ENCODE measurements around the gene CAMSAP3.

Gene CAMSAP3

GRCh38 chr19:7645163-7645562 is 49.5 kb downstream of the CAMSAP3 start:
- Histone ChIP-seq H3K4me1 (ENCODE audit: control insufficient read depth in 1 of 2, insufficient read depth in 1 of 2, low read depth in 1 of 2, low read length in 1 of 2) (peaks cover 41 to 43% of the 10 kb centered on the region in 2 experiments), H3K36me3 (peaks cover 80% of the 10 kb centered on the region)
- TF ChIP-seq, protein P1, sequence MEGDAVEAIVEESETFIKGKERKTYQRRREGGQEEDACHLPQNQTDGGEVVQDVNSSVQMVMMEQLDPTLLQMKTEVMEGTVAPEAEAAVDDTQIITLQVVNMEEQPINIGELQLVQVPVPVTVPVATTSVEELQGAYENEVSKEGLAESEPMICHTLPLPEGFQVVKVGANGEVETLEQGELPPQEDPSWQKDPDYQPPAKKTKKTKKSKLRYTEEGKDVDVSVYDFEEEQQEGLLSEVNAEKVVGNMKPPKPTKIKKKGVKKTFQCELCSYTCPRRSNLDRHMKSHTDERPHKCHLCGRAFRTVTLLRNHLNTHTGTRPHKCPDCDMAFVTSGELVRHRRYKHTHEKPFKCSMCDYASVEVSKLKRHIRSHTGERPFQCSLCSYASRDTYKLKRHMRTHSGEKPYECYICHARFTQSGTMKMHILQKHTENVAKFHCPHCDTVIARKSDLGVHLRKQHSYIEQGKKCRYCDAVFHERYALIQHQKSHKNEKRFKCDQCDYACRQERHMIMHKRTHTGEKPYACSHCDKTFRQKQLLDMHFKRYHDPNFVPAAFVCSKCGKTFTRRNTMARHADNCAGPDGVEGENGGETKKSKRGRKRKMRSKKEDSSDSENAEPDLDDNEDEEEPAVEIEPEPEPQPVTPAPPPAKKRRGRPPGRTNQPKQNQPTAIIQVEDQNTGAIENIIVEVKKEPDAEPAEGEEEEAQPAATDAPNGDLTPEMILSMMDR (IDR thresholded peaks at IDR 0.05): no peak

GRCh38 chr19:7645656-7646425 is 50.2 kb downstream of the CAMSAP3 start:
- Histone ChIP-seq H3K4me3 (ENCODE audit: low read depth in 1 of 2, low read length in 1 of 2) (peak overlapping the region; percentile 28 to 51), H3K27ac (peak overlapping the region; percentile 78), H3K4me1 (ENCODE audit: control insufficient read depth in 1 of 2, insufficient read depth in 1 of 2, low read depth in 1 of 2, low read length in 1 of 2) (peaks cover 36 to 37% of the 10 kb centered on the region in 2 experiments), H3K36me3 (peaks cover 74% of the 10 kb centered on the region), H3K27me3 (no peaks in the 10 kb centered on the region), H3K9me3 (no peaks in the 10 kb centered on the region)
- TF ChIP-seq, protein P1 (IDR thresholded peaks at IDR 0.05): no peak

More at GRCh38 chr19:7645163-7645562, 49.5 kb downstream of the CAMSAP3 start:
- H3K27me3 ChIP-seq: no peaks in the 10 kb centered on the region
- H3K4me3 ChIP-seq (ENCODE audit: low read depth in 1 of 2, low read length in 1 of 2): peak overlapping the region; percentile 28 to 51
- peak overlapping the region; percentile 78 for H3K27ac ChIP-seq
- H3K9me3 ChIP-seq: no peaks in the 10 kb centered on the region

DNA sequence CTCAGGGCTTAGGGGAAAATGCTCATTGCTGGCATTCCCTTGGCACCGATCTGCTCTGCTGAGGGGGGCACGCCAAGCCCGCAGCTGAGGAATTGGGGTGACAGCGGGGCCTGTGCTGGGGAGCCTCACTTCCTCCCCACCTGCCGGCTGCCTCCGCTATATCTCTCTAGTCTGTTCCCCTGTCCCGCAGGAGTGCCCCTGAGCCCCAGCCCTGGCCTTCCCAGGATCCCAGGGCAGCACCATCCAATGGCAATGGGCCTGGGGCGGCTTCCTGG is 50.7 kb downstream of the CAMSAP3 start:
- no peaks in the 10 kb centered on the region for H3K9me3 ChIP-seq
- peaks cover 36% of the 10 kb centered on the region in 2 experiments for H3K4me1 ChIP-seq (ENCODE audit: control insufficient read depth in 1 of 2, insufficient read depth in 1 of 2, low read depth in 1 of 2, low read length in 1 of 2)
- H3K4me3 ChIP-seq (ENCODE audit: low read depth in 1 of 2, low read length in 1 of 2): peak overlapping the region in 1 of 2 experiments; percentile 51
- TF ChIP-seq, protein P1 (IDR thresholded peaks at IDR 0.05): no peak
- peak overlapping the region; percentile 78 for H3K27ac ChIP-seq
- peaks cover 69% of the 10 kb centered on the region for H3K36me3 ChIP-seq
- H3K27me3 ChIP-seq: no peaks in the 10 kb centered on the region

DNA sequence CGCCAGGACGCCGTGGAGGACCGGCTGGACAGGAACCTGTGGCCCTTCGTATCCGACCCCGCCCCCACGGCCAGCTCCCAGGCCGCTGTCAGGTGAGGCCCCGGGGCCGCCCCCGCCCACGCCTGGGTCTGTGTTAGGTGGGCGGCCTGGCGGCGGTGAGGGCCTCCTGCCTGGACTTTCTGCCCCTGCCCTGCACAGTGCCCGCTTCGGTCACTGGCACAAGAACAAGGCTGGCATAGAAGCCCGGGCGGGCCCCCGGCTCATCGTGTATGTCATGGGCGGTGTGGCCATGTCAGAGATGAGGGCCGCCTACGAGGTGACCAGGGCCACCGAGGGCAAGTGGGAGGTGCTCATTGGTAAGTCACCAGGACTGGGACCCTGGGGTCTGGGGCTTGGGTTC is 51.5 kb downstream of the CAMSAP3 start:
- TF ChIP-seq, protein P1 (IDR thresholded peaks at IDR 0.05): no peak
- Histone ChIP-seq H3K9me3 (no peaks in the 10 kb centered on the region), H3K27ac (peak overlapping the region; percentile 78), H3K4me3 (ENCODE audit: low read depth in 1 of 2, low read length in 1 of 2) (no peak overlapping the region), H3K27me3 (no peaks in the 10 kb centered on the region), H3K36me3 (peaks cover 61% of the 10 kb centered on the region), H3K4me1 (ENCODE audit: control insufficient read depth in 1 of 2, insufficient read depth in 1 of 2, low read depth in 1 of 2, low read length in 1 of 2) (peaks cover 40 to 42% of the 10 kb centered on the region in 2 experiments)

DNA sequence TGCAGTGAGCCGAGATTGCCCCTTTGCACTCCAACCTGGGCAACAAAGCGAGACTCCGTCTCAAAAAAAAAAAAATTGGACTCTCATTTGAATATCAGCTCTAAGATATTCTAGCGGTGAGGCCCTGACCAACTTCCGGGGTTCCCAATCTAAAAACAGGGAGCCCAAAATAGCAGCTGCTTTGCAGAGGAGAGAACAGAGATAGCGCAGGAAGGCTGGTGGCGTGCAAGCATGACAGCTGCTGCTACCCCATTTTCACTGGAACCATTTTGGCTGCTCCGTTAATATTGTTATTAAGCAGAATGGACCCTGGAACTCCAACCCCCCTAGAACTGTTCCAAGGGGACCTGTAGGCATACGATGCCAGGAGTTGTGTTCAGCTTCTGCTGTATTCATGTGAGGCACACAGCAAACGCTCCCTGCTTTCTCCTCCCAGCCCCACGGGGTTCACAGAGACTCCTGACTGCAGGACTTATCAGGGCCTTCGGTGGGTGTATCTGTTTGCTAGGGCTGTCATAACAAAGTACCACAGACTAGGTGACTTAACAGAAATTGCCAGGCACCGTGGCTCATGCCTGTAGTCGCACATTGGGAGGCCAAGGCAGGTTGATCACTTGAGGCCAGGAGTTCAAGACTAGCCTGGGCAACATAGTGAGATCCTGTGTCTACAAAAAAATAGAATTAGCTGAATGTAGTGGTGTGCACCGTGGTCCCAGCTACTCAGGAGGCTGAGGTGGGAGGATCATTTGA is 52.8 kb downstream of the CAMSAP3 start:
- Histone ChIP-seq H3K4me1 (ENCODE audit: control insufficient read depth in 1 of 2, insufficient read depth in 1 of 2, low read depth in 1 of 2, low read length in 1 of 2) (peaks cover 45 to 53% of the 10 kb centered on the region in 2 experiments), H3K9me3 (no peaks in the 10 kb centered on the region), H3K4me3 (ENCODE audit: low read depth in 1 of 2, low read length in 1 of 2) (no peak overlapping the region), H3K27me3 (no peaks in the 10 kb centered on the region), H3K27ac (peak overlapping the region; percentile 78), H3K36me3 (peaks cover 49% of the 10 kb centered on the region)
- TF ChIP-seq, protein P1 (IDR thresholded peaks at IDR 0.05): no peak
